Activated CD4-positive, alpha-beta T cell treated with anti-CD3 and anti-CD28 coated beads, Interleukin-2, Interleukin-6, amounts not matched to agents 100 ng/mL and 50 ng/mL, durations not matched to agents 16 hours and 8 hours (primary cell): ENCODE measurements around the gene RERE.

ENCODE experiments used
- DNase-seq: peaks from one replicate; pipeline ENCODE4 v3.0.0-alpha.2; 2020

Gene RERE

DNA sequence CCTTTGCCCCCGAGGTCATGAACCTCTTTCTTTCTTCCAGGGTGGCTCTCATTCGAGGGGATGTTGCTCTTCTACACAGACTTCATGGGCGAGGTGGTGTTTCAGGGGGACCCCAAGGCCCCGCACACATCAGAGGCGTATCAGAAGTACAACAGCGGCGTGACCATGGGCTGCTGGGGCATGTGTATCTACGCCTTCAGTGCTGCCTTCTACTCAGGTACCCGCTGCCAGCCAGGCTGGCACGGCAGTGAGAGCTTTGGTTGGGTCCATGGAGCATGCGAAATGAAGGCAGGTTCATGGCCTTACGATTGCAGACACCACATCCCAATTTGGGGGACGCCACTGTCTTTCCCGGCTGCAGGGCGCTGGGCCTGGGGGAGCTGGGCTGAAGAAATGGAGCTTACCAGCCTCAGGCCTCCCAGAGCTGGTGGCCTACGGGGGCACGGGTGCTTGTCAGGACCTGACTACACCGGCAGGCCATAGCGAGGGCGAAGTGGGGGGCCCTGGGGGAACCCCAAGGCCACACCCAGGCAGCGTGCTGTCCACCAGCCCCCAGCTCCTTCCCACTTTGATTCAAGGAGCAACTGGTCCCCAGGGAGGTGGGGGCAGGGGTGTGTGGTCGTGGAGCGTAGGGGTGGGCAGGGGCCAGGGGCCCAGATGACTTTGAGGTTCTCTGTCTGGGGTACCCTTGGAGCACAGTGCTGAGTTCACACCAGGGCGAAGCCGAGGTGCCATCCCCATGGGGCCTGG is 479.5 kb downstream of the RERE start:
- no peak for DNase-seq

DNA sequence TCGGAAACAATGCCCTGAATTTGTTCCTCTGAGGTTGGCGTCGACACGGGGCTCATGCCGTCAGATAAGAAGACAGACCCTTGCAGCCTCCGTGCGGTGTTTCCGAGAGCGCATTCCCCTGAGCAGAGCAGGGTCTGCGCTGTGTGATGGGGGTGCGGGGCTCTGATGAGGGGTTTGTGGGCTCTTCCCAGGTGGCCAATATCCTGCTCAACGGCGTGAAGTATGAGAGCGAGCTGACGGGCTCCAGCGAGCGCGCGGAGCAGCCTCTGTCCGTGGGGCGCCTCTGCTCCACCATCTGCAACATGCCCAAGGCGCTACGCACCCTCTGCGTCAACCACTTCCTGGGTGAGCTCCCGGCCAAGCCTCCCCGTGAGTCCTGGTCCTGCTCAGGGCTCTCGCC is 482.2 kb downstream of the RERE start:
- no peak for DNase-seq

DNA sequence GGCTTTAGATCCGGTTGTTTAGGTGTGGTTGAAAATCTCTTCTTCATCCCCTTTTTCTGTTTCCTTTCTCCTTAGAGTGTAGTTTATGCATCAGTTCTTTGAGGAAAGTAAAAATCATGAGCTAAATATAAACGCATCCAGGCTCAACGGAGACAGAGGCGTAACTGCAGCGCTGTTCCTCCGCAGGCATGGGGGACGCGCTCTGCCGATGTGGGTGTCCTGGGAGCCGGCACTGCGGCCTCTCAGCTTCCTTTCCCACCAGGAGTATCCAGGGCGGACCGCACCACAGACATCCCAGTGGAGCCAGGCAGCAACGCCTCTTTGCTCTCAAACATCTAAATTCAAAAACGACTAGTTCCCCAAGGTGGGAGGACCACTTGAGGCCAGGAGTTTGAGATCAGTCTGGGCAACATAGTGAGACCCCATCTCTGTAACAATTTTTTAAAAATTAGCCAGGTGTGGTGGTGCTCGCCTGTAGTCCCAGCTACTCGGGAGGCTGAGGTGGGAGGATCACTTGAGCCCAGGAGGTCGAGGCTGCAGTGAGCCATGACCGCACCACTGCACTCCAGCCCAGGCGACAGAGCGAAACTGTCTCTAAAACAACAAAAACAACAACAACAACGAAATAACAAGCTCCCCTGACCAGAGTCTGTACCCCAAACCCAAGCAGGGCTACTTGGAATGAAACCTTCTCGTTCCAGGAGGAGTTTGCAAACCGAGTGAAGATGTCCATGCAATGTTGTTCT is 483.2 kb downstream of the RERE start:
- no peak for DNase-seq

DNA sequence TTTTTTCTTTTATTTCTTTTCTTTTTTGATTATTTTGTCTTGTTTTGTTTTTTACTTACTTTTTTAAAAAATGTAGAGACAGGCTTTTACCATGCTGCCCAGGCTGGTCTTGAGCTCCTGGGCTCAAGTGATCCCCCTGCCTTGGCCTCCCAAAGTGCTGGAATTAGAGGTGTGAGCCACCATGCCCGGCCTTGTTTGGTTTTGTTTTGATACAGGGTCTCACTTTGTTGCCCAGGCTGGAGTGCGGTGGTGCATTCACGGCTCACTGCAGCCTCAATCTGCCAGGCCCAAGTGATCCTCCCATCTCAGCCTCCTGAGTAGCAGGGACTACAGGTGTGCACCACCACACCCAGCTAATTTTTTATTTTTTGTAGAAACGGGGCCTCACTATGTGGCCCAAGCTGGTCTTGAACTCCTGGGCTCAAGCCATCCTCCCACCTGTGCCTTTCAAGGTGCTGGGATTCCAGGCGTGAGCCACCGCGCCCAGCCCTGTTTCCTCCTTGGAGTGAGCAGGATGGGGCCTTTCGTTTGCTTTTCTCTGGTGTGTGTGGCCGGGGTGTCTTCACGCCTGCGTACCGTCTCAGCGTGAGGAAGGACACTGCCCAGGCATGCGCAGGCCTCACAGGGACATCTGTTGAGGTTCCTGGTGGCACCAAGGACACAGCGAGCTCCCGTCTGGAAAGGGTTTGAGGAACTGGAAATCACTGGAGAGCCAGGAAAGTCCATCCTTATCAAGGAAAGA is 484.0 kb downstream of the RERE start:
- no peak for DNase-seq

DNA sequence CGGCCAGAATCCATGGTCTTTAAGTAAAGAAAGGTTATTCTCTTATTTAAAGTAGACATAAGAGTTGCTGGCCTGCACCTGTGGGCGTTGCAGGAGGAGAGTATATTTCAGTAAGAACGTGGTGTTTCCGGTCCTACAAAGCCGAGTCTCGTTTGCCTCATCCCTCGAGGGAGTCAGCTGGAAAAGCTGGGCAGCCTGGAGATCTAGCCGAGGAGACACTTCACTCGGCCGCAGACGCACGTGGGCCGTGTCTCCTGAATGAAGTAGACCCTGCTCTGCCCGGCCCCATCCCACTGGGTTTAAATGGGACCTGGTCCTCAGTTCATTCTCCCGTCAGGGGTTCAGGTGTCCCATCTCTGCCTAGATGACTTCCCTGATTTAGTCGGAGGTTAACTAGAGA is 484.6 kb downstream of the RERE start:
- DNase-seq = no peak

DNA sequence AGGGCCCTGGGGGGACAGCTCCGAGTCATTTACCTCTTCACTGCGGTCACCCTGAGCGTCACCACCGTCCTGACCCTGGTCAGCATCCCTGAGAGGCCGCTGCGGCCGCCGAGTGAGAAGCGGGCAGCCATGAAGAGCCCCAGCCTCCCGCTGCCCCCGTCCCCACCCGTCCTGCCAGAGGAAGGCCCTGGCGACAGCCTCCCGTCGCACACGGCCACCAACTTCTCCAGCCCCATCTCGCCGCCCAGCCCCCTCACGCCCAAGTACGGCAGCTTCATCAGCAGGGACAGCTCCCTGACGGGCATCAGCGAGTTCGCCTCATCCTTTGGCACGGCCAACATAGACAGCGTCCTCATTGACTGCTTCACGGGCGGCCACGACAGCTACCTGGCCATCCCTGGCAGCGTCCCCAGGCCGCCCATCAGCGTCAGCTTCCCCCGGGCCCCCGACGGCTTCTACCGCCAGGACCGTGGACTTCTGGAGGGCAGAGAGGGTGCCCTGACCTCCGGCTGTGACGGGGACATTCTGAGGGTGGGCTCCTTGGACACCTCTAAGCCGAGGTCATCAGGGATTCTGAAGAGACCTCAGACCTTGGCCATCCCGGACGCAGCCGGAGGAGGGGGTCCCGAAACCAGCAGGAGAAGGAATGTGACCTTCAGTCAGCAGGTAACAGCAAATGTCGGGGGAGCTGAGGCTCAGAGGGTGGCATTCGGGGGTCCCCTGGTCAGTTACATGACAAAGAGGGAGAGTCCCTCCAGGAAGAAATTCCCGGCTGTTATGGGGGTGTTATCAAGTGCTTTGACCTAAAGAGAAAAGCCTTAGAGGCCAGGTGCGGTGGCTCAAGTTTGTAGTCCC is 486.9 kb downstream of the RERE start:
- no peak for DNase-seq

DNA sequence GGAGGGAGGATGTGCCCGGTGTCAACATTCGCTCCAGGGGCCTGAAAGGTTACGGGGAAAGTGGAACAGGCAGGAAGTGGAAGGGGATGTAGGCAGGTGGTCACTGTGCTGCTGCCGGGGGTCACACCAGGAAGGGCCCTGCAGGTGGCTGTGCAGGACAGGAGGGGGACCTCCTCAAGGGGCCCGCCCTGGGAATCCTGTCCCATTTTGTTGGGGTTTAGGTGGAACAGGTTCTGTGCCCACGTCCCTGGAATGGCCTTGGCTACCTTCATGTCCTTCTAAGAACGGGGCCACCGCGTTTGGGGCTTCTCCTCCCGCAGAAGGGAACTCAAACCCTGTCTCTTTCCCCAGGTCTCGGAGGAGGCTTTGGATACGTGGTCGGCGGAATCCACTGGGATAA is 487.6 kb downstream of the RERE start:
- no peak for DNase-seq

DNA sequence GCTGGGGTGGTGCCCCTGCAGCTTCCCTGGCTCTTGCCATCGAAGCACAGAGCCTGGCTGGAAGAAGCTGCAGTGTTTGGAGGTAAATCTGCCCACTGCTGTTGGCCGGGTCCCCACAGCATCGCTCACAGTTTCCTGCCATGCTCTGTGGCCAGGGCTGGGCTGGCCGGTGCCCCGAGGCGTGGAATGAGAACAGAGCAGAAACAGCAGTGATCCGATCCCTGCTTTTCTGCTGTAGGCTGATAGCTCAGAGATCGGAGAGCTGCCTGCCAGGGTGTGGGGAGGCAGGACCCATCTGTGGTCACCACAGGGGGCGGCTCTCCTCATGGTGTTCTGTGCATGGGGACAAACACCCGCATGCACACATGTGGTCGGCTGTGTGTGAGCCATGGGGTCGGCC is 488.0 kb downstream of the RERE start:
- DNase-seq = no peak

DNA sequence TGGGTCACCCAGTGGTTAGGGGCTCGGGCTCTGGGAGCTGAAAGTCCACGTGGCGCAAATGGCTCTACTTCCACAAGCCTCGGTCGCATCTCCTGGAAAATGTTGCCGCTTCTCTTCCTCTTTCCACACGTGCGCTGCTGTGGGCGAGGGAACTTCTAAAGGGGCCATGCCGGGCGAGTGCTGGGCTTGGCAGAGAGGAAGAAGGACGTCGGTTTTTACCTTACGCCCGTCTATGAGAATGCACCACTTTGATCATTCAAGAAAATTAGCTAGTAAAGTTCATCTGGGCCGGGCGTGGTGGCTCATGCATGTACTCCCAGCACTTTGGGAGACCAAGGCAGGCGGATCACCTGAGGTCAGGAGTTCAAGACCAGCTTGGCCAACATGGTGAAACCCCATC is 489.2 kb downstream of the RERE start:
- DNase-seq = no peak

DNA sequence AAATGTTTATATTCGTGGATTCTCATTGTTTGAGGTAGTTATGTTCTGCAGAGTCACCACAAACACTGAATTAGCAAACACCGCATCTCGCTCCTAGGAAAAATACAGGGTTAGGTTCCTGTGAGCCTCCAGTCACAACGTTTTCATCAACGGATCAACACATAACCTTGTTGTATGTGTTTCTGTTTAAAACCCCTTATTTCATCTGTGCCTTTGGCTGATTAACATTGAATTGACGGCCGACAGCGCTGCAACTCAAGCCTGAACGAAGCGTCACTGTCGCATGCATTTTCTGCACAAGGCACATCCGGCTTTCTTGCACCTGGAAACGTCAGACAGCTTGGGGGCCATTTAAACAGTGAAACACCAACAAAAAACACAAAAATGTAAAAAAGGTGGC is 491.2 kb downstream of the RERE start:
- no peak for DNase-seq

DNA sequence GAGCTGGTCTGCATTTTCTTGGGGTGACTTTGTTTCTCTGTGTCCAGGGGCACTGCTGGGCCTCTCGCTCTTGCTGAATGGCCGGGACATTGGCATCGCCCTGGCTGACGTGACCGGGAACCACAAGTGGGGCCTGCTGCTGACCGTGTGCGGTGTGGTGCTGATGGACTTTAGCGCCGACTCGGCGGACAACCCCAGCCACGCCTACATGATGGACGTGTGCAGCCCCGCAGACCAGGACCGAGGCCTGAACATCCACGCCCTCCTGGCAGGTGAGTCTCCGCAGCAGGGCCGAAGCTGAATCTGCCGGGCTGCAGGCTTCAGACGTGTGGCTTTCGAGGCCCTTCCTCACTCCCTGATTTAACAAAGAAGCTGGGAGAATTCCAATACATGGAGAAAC is 491.7 kb downstream of the RERE start:
- no peak for DNase-seq

DNA sequence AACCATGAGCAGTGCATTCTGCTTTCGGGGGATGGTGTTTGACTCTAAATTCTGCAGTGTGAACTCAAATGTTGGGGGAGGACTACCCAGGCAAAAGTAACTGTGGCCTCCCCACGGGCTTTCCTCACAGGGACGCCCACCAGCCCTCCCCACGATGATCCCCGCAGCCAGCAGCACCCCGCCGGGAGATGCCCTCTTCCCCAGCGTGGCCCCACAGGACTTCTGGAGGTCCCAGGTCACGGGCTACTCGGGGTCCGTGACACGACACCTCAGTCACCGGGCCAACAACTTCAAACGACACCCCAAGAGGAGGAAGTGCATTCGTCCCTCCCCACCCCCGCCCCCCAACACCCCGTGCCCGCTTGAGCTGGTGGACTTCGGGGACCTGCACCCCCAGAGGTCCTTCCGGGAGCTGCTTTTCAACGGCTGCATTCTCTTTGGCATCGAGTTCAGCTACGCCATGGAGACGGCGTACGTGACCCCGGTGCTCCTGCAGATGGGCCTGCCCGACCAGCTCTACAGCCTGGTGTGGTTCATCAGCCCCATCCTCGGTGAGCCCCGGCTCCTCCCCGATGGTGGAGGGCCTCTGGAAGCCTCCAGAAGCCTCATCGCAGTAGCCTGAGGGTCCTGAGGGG is 493.1 kb downstream of the RERE start:
- no peak for DNase-seq

DNA sequence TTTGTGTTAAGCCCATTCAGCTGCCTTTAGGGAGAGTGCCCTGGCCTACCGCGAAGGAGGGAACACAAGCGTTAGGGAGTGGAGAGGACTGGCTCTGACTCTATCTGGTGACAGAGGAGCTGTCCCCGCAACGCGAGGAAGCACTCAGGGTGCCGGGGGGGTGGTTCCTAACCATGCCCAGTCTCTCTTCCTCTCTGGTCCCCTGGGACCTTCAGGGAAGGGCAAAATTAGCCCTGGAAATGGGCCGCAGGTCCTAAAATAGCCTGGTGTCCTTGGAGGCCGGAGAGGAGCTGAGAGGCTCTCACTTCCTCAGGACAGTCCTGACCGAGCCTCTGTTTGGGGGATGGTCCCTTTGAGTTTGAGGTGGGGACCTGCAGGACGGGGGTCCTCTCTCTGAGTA is 493.7 kb downstream of the RERE start:
- DNase-seq = no peak

DNA sequence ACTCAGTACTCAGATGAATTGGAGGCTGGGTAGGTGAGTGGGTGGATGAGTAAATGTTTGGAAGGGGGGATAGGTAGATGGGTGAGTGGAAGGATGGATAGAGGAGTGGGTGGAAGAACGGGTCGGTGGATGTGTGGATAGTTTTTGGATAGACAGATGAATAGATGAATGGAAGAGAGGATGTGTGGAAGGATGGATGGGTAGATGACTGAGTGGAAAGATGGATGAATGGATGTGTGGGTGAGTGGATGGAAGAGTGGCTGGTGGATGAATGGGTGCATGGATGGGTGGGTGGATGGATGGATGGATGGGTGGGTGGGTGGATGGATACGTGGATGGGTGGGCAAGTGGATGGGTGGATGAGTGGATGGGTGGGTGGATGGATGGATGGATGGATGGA is 495.8 kb downstream of the RERE start:
- no peak for DNase-seq

DNA sequence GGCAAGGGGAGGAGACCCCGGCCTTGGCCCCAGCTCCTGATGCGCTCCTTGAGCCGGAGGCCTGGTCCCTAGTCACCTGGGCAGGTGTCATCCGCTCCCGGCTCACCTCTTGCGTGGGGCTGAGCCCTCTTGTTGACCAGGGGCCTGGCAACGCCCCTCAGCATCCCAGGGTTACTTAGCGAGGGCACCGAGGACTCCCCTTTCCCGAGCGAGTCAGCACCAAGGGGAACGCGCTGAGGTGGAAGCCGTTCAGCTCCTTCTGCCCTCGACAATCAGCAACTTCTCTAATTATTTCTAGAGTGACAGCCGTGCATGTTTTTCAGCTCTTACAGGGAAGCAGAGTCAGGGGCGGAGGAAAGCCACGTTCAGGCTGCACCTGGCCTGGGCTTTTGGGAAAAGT is 499.0 kb downstream of the RERE start:
- DNase-seq = no peak

DNA sequence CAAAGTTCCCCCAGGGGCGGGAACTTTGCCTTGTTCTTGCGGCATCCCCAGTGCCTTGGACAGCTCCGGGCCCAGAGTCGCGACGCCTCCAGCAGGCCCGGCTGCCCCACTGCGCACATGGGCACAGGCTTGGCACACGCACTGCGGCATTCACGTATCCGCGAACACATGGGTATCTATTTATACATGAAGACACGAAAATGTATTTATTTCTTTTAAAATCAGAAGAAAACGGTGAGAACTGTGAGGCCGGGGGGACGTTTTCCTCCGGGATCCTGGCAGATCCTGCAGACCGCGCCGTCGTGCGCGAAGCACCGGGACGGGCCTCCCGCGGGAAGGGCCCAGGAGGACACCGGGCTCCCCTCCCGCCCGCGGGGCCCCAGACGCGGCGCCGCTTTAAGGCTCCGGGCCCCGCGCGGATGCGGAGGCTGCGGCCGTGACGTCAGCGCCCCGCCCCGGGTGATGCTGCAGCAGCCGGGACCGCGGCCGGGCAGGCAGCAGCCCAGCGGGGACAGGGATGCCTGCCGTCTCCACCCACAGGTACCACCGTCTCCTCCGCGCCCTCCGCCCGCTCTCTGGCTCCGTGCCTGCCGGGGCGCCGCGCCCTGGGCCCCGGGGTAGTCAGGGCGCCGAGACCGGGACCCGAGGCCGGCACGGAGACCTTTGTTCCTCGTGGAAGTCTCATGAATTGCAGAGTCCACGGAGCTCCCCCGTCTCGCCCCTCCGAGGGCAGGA is 499.6 kb downstream of the RERE start, which contains the start of gene SLC45A1:
TSS of gene SLC45A1 (plus strand) at position 468 of the 735 bp plus-strand sequence. CDS start 6,216 bp downstream, outside the sequence.
- DNase-seq = peak; percentile 77

DNA sequence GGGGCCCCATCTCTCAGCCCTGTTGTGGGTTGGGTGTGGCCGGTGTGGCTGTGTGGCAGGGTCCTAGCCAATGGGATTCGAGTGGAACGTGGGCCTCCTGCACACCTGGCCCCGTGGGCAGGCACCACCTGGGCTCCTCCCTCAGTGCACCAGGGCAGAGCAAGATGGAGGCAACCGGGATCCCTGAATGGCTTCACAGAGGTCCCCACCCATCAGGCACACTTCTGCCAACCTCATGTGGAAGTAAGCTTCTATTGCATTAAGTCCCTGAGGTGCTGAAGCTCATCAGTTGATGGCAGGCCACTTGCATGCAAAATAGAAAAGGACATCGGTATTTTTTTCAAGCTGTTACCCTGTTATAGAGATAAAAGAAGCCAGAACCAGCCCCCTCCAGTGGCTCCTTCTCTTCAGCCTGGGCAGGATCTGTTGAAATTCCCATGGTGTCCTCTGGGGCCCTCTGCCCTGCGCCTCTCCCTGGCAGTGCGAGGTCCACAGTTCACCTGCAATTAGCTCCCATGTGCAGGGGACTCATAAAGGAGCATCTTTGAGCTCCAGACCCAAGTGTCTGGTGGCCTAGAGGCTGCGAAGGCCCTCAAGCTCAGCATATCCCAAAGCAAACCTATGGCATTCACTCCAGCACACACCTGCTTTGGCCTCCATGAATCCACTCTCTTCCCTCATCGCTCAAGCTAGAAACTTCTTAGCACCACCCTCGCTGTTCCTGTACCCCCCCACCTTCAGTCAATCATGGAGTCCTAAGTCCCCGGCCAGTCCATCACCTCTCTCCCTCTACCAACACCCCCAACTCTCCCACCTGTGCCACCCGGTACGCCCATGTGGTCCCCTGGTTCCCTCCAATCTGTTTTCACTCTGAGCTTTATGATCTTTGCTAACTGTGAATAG is 501.6 kb downstream of the RERE start:
- no peak for DNase-seq

DNA sequence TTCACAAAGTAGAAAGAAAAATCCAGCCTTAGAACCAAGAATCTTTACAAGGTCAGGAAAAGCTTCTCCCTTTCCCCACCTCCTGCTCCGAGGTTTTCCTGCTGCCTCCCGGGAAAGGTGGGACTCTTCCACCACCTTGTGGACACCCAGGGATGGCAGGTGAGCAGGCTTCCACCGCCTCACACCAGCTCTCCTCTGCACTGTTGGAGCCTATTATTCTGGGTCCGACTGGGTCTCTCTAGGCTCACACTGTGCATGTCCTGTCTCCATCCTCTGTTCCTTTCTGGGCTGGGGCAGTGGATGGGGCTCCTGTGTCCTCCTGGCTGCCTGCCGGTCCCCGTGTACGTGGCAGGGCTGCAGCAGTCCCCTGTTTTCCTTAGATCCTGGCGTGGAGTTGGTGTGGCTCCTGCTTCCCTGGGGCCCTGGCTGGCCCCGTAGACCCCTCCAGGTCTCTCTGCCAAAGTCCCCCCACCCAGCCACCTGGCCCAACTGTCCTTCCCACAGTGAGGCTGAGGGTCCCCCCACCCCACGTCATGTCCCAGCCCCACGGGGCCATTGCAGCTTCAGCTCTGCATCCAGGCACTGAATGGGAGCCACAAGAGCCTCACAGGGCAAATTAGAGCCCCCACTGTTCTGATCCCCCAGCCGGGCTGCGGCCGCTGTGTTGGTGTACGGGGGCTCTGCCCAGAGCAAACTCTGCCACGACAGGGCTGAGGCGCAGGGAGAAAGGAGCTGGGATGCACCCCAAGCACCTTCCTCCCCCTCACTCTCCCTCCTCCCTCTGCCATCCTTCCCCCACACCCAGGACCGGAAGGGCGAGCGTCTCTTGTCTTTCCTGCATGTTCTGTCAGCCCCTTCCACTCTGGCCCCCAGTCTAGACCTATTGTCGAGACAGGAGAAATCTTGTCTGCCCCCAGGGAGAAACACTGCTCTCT is 502.8 kb downstream of the RERE start:
- peak; percentile 61 for DNase-seq

DNA sequence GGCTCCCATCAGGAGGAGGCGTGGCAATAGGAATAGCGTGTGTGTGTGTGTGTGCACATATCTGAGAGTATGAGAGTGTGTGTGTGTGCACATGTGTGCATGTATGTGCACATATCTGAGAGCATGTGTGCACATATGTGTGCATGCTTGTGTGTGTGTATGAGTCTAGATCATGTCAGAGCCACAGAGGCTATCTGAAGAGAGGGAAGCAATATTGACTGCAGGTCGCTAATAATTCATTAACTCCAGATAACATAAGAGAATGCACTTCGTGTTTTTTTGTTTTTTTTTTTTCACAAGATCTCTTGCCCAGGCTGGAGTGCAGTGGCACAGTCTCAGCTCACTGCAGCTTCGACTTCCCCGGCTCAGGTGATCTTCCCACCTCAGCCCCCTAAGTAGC is 504.2 kb downstream of the RERE start:
- no peak for DNase-seq
